Activated CD4-positive, alpha-beta T cell treated with anti-CD3 and anti-CD28 coated beads for 1 hour (primary cell): ENCODE measurements around the gene GALNT5.
"Not testable (repeated sequence)": the region's sequence is repeated elsewhere in the genome, so short reads cannot be mapped to it uniquely, and the experiment has no call there.

ENCODE experiments used
- DNase-seq: peaks from one replicate; pipeline ENCODE4 v3.0.0-alpha.2; 2020

The GALNT5 gene

GRCh38 chr2:157257312-157258252 lies at the start of gene GALNT5:
TSS of gene GALNT5 (plus strand) at chr2:157257705. CDS start at chr2:157258083, 378 bp downstream.
- no peak for DNase-seq

DNA sequence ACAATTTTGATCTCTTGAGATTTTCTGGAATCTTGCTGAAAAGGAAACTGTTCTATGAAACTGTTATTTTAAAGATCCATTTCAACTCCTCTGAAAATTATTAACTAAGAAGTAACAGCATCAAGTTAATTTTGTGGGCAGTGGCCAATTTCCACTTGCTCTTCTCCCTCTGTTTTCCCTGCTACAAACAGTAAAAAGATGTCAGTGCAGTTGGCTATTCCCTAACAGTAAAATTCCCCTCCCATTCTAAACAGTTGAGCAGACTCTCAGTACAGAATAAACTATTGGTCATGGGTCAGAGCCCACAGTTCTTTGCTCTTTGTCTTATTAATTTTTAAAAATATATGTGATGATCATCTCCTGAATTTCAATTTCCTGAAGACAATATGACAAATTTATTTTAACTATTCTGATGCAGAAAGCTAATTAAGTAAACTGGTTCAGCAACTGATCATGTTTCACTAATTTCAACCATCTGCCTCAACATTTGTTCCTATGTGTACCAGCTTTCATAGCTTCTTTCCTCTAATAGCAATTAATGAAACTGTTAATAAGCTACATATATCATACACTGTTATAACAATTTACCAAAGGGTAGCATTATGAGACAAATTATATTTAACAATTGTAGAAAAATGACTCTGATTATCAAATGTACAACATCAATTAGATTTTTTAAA lies 41.1 kb upstream of the GALNT5 start:
- DNase-seq: no peak

- DNase-seq: no peak
These were observed 40.1 kb upstream of the GALNT5 start for GRCh38 chr2:157217409-157217808.

- no peak for DNase-seq
These were observed 38.6 kb upstream of the GALNT5 start for GRCh38 chr2:157218911-157219310.

DNA sequence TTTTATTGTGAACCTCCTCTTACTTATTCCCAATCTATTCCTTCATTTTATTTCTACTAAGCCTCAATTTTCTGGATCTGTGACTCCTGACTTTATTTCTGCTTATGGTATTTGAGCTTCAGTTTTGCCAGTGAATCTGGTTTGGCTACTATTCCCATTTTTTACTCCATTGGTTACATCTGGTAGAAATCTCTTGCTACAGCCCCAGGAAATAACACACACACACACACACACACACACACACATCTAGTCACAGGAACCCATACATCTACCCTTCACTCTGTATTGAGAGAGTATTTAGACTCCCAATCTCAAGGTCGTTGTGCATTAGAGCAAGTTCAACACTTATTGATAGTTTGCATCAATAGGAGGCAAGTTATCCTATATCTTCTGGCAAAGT lies 37.0 kb upstream of the GALNT5 start:
- DNase-seq: no peak

DNA sequence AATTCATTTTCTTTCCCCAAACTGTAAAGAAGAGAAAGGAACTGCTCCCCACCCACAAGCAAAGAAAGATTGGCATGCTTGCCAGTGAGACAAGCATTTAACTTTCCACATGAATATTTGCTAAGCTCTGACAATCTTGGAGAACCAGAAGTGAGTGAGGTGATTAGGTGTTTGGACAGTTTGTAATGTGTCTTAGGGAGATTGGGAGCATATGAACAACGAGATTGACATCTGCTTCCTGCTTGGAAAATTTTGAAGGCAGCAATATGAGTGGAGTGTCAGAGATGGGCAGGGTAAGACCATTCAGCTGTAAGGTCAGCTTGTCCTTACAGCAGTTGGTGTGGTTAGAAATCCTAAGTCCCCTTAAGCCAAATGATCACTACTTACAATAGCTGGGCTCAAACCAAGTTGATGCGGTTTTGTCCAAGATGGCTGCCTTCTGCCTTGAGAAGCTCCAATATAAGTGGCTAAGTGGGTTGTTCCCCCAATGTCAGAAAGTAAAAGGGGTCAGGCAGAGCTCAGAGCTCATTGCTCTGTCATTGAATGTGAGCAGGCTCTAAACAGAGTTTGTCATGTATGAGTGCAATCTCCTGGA lies 36.0 kb upstream of the GALNT5 start:
- DNase-seq: no peak

- no peak for DNase-seq
These were observed 33.8 kb upstream of the GALNT5 start for GRCh38 chr2:157223624-157224205.

DNA sequence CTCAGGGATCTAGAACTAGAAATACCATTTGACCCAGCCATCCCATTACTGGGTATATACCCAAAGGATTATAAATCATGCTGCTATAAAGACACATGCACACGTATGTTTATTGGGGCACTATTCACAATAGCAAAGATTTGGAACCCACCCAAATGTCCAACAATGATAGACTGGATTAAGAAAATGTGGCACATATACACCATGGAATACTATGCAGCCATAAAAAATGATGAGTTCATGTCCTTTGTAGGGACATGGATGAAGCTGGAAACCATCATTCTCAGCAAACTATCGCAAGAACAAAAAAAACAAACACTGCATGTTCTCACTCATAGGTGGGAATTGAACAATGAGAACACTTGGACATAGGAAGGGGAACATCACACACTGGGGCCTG lies 33.1 kb upstream of the GALNT5 start:
- not testable (repeated sequence) for DNase-seq

GRCh38 chr2:157227592-157227991 lies 29.9 kb upstream of the GALNT5 start:
- DNase-seq: no peak

DNA sequence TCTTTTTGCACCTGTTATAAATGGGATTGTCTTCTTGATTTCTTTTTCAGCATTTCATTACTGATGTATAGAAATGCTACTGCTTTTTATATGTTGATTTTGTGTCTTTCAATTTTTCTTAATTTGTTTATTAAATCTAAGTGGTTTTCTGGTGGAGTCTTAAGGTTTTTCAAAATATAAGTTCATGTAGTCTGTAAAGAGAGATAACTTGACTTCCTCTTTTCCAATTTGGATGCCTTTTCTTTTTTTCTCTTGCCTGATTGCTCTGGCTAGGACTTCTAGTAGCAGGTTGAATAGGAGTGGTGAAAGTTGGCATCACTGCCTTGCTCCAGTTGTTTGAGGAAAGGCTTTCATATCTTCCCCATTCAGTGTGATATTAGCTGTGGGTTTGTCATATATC lies 28.6 kb upstream of the GALNT5 start:
- no peak for DNase-seq

DNA sequence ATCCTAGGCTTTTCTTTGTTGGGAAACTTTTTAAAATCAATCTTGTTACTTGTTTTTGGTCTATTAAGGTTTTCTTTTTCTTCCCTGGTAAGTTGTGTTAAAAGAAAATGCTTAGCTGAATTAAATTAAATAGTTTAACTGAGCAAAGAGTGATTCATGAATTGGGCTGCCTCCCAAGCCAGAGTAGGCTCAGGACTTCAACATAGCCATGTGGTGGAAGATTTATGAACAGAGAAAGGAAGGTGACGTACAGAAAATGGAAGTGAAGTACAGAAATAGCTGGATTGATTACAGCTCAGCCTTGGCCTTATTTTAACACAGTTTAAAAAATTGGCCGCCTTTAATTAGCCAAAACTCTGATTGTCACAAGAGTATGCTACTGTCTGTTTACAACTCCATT lies 27.9 kb upstream of the GALNT5 start:
- no peak for DNase-seq

DNA sequence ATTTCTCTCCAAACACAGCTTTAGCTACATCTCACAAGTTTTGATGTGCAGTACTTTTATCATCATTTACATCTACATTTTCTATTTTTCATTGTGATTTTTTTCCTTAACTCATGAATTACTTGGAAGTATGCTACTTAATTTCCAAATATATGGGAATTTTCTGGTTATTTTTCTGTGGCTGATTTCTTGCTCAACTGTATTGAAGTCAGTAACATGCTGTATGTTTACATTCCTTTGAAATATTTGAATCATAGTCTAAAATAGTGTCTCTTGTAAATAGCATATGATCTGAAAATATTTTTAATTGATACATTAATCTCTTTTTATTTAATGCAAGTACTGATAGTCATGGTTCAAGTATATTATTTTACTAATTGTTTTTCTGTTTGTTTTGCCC lies 26.0 kb upstream of the GALNT5 start:
- DNase-seq: no peak

DNA sequence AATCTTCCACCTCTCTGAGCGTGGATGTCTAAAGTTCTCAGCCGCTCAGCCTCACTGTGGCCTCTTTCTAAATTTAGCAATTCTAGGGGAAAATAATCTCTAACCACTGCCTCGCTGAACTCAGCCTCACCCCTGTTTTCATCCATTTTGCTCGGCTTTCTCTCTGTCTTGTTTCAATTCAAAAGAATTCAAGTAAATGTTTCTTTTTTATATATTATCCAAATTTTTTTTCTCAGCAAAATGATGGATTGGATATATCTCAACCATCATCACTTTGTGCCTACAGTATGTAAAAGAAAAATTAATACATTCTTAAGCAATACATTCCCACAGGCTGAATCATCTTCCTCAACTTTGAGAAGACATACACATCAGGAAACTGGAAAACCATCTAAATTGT lies 24.0 kb upstream of the GALNT5 start:
- no peak for DNase-seq

GRCh38 chr2:157236404-157236803 lies 21.1 kb upstream of the GALNT5 start:
- DNase-seq: no peak

- no peak for DNase-seq
These were observed 19.2 kb upstream of the GALNT5 start for GRCh38 chr2:157238296-157238695.

DNA sequence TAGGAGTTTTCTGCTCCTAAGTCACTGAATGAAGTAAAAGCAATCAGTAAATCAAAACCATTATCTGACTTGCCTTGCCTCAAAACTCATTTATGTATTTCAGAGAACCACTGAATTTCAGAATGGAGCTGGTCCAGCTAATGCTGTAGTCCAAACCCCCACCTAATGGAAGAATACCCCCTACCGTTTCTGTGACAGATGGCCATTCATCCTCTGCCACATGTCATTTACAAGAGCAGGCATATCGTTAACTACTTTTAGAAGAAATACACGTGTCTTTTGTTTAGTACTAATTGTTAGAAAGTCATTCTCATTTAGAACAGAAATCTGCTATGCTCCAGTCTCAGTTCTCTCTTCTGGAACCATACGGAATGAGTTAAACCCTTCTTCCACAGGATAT lies 12.8 kb upstream of the GALNT5 start:
- DNase-seq: no peak

- no peak for DNase-seq
These were observed 12.2 kb upstream of the GALNT5 start for GRCh38 chr2:157245144-157245840.

GRCh38 chr2:157245846-157246764 lies 11.4 kb upstream of the GALNT5 start:
- DNase-seq: no peak

GRCh38 chr2:157246765-157247407 lies 10.6 kb upstream of the GALNT5 start:
- DNase-seq: no peak

DNA sequence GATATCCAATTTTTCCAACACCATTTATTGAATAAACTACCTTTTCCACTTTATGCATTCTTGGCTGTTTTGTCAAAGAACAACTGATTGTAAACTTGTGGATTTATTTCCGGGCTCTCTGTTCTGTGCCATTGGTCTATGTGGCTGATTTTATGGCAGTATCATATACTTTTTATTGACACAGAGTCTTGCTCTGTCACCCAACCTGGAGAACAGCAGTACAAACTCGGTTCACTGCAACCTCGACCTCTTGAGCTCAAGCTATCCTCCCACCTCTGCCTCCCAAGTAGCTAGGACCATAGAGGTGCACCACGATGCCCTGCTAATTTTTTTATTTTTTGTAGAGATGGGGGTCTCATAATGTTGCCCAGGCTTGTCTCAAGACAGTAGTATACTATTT lies 6.7 kb upstream of the GALNT5 start:
- DNase-seq: no peak

GRCh38 chr2:157251932-157252331 lies 5.6 kb upstream of the GALNT5 start:
- no peak for DNase-seq
